Stimulated activated CD4-positive, alpha-beta T cell treated with anti-CD3 and anti-CD28 coated beads, TNF-alpha, amount 100 ng/mL, for 4 hours (primary cell): Measurements from ENCODE around the gene SECISBP2.
"Not testable (repeated sequence)": the region's sequence is repeated elsewhere in the genome, so short reads cannot be mapped to it uniquely, and the experiment has no call there.

Experiments used
- DNase-seq, 3 experiments: peaks; one replicate each; pipeline ENCODE4 v3.0.0-alpha.2; 2020; ENCODE audit warnings: low read depth in 3 of 3

SECISBP2 gene

DNA sequence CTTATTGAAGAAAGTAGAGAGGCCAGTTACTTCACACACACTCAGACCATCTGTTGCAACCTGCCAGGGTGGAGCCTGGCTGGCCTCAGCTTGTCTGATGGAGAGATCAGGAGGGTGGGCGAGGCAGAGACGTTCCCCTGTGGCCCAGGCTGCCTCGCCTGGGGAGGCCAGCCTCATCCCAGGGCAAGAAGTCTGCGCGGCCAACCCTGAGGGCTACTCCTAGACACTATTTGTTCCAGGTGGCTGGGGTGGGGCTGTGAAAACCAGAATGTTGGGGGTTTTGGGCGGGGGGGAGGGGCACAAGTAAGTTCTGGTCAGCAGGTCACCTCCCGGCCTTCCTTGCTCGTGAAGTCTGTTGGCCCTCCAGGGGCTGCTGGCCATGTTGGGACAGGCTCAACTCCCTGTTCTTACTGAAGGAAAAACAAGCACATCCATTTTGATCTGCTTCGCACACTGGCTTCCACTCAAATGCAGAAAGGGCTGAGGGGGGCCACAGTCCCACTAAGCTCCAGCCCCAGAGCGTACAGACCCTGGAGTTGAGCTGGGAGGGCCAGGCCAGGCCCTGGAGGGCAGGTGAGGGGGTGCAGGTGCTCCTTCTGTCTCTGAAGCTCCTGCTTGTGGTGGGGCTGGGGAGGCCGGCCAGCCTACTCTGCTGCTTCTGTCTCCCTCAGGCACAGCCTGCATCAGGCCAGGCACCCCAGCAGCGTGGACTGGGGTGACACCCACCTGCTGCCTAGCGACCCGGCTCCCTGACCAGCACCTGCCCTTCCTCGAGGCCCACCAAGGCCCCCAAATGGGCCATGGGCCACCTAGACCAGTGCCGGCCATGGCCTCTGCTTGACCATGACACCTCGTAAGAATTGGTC, 46.6 kb downstream of the SECISBP2 start:
- no peak for DNase-seq

DNA sequence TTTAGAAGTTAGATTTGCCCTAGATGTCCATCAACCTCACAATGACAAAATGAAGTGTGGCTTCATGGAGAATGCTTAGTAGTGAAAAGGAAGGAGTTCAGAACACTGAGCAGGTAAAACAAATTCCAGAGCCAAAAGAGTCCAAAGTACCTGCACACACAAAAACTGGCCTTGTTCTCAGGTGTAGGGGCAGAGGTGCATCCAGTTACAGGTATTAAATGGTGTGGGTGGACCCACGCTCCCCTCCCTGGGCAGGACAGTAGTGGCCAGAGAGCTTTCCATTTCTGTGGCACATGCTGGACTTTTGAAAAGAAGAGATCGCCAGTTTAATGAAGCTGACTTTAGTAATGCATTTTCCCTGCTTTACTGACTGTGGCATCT, 47.2 kb downstream of the SECISBP2 start:
- DNase-seq: no peak

DNA sequence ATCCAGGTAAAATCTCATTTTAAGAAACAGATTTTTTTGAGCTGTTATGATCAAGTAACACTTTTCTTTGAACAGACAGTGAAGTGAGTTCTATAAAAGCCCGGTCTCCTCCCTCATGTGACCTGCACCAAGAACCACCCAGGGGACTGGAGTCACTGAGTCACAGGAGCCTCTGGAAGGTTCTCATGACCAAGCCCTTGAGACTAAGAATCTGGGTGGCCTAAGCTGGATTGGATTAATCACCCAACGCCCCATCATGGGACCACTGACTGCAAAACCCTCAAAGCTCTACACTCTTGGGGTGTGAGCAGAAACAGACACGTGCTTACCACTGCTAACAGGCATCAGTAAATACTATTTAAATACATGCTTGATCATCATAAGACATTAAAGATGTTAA, 48.4 kb downstream of the SECISBP2 start:
- no peak for DNase-seq

DNA sequence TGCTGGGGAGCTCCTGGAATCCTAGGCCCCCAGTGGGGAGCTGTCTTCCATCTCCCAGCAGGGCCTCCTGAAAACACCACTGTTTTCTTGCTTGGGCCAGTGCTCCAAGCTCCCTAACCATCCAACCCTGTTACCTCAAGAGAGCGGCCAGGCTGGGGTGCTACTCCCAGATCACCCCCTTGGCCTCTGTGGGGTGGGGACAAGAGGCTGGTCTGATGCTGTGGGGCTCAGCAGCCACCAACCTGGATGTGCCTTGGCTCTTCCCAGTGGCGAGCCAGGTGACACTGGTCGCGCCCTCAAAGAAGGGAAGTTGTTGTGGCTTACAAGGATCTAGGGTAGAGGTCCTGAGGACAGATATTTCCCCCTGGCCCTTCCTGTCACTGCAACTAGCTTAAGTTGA, 49.0 kb downstream of the SECISBP2 start:
- no peak for DNase-seq

DNA sequence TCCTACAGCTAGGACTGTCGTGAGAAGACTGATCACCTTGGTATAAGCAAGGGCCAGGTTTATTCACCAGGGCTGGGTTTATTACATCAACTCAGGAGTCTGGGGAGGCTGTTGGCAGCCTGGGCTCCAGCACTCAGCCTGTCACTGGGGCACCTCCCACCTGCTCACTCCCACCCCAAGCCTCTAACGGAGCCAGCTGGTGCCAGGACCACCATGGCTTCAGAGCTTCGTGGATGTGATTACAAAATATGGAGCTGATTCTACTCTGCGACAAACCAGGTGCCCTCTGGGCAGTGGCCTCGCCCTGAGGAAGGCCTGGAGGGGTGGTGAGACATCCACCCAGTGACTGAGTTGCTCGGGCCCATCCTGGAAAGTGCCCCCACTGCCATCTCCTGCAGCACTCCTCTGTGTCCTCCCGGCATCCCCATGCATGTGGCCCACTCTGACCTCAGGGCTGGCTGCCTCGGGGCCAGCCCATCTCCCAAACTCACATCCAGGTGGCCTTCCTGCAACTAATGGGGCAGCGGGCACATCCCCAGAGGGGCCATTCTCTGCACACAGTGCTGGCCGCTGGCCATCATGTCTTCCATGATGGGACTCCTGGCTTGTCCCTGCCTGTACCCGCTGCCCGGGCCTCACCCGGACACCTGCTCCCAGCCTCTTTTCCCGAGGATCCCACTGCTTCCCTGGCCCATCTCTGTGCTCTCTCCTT, 49.6 kb downstream of the SECISBP2 start:
- no peak for DNase-seq

DNA sequence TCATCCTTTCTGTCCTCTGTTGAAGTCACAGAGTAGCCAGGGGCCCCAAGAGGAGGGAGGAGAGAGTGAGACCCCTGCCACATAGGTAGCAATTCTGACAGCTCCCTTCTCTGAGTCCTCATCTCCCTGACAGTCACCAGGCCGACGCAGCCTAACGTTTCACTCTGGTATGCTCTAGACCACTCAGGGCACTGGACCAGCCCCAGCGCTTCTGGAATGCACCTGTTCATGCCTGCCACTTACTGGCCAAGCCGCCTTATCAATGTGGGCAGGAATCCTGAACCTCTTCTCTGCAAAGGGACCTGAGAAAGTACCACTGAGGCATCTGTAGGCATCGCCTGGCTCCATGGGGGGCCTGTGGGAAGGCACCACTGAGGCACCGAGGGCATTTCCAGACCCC, 50.2 kb downstream of the SECISBP2 start:
- no peak for DNase-seq

DNA sequence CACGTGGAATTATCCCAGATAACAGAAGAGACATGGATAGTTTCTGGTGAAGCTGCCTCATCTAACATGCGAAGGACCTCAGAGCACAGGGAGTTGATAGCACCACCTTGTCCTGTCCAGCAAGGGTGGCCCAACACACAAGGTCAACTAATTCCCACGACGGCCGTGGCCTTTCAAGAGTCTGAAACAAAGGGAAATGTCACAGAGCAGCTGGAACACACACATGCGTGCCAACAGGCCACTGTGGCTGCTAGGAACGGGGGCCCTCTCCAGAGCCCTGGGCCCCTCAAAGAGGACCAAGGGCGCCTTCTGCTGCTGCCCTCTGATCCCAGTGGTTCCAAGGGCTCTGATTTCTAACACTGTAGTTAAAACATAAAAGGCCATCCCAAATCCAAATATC, 50.7 kb downstream of the SECISBP2 start:
- no peak for DNase-seq

DNA sequence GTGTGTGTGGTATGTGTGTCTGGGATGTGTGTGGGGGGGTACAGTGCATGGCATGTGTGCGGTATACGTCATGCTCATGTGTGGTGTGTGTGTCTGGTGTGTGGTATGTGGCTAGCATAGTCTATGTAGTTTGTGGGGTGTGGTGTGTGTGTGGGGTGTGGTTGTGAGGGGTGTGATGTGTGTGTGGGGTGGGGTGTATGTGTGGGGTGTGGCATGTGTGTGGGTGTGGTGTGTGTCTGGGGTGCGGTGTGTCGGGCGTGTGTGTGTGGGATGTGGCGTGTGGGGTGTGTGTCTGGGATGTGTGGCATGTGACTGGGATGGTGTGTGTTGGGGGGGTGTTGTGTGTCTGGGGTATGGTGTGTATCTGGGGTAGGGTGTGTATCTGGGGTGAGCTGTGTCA, 52.3 kb downstream of the SECISBP2 start:
- DNase-seq: no peak

DNA sequence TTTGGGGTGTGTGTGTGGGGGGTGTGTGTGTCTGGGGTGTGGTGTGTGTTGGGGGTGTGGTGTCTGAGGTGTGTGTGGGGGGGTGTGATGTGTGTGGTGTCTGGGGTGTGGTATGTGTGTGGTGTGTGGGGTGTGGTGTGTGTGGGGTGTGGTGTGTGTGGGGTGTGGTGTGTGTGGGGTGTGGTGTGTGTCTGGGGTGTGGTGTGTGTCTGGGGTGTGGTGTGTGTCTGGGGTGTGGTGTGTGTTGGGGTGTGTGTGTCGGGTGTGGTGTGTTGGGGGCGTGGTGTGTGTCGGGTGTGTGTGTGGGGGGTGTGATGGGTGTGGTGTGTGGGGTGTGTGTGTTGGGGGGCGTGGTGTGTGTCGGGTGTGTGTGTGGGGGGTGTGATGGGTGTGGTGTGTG, 53.5 kb downstream of the SECISBP2 start:
- DNase-seq: not testable (repeated sequence)

DNA sequence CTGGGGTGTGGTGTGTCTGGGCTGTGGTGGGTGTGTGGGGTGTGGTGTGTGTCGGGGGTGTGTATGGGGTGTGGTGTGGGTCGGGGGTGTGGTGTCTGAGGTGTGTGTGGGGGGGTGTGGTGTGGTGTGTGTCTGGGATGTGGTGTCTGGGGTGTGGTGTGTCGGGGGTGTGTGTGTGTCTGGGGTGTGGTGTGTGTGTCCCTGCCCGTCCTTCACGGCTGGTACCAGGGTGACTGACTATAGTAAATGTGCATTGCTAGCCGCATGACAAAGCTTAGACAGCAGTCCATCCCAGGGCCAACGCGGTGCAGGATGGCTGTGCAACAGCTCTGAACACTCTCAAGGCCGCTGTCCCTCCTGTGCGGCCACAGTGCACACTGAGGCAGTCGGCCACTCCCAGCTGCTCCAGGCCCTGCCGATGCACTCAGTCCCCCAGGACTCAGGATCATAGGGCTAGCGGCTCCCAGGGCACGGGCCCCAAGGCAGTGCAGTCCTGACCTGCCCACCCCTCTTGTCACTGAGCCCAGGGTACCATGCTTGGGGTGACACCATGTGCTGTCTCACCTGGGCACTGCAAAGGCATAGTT, 54.0 kb downstream of the SECISBP2 start:
- DNase-seq: no peak

DNA sequence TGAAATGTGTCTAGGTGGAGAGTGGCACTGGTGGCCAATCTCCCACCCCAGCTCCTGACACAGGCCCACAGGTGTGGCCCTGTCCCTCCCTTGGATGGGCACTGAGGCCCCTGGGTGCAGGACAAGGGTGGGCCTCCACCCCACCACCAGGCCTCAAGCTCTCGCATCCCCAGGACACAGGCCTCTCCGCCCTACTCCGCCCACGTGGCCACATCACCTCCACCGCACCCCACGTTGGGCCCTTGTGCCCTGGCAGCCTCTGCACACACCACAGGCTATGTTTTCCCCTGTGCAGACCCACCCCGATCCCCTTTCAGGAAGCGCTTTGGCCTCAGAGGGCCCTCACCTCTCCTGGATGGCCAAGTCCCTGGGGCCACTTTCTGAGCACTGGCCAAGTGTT, 54.7 kb downstream of the SECISBP2 start:
- no peak for DNase-seq

DNA sequence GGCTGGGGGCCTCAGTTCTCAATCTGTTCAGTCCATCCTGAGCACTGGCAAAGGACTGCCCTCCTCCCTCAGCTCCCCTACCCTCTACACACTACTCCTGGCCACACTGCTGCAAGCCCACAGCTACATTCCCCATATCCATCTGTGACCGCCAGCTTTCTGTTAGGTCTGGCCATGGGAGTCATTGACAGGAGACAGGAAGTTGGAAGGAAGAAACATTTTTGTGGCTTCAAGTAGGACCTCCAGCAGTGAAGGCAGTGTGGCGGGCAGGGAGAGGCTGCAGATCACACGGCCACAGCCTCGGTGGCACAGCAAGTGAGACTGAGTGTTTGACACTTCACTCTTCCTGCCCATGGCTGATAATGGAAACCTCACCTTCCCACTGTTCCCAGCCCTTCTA, 55.9 kb downstream of the SECISBP2 start:
- no peak for DNase-seq

DNA sequence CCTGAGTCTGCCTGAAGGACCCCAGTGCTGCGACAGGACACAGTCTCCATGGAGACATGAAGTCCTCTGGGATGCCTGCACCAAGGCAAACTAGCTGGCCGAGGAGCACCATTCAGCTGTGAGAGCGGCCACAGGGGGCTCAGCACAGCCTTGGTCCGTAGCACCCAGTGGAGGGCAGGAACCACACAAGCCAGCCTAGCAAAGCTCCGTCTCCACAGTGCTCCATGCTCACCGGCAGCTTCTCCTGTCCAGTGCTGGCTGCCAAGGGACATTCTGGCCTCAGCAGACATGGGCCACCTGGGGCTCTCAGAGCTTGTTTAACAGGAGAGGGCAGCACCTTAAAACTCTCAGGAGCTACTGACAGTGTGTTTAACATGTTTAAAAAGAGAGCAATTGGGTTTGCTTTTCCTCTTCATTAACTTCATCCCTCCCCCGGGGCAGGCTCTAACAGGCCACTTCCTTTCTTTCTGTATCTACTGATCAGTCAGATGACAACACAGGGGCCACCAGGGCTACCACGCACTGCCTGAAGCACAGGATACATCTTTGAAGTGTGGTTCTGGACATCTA, 57.0 kb downstream of the SECISBP2 start:
- no peak for DNase-seq

DNA sequence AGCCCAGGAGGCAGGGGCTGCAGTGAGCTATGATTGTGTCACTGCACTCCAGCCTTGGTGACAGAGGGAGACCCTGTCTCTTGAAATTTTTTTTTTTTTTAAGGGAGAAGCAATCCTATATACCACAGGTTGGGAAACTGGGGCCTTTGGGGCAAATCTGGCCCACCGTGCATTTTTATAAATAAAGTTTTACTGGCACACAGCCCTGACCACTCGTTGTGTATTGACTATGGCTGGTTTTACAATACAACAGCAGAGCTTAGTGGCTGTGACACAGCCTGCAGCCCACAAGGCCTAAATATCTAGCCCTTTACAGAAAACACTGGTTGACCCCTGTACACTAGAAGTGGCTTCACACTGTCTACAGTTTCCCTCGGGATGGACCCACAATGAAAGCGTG, 58.0 kb downstream of the SECISBP2 start:
- DNase-seq: no peak

DNA sequence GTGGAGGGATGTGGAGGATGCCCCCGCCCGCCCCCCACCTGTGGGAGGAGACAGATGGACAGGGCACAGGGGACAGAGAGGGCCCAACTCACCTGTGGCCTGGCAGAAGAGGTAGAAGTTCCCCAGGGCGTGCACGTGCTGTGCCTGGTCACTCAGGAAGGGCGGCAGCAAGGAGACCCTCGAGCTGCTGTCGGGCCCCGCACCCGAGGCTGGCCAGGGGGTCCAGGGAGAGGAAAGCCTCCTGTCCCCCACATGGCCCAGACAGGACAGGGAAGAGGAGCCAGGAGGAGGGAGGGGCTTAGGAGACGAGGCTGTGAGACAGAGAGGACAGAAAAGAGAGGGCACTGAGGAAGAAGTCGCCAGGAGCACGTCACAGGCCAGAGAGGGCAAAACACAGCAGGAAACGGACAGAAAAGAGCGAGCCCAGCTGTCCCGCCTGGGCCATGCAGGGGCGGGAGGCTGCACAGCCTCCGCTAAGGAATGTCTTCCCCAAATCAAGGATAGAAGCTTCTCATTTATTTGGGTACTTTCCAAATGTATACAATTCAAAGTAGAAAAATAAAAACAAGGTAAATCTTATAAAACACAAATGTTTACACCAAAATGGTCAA, 58.5 kb downstream of the SECISBP2 start:
- no peak for DNase-seq

DNA sequence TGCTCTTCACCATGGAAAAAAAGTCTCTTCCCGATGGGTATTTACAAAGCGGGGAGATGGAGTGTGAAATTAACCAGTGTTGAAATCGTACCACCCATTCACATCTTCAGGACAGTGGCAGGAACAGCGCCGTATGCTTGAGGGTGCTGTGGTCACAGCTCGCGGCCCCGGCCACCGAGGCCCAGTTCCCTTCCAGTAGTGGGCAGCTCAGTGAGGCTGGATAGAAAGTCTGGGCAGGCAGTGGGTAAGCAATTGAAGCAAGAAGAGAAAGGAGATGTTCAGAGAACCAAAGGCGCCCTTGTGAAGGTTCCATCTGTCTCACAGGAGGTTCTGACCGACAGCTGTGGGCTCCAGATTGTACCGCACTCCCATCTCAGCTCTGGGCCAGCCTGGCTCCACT, 59.1 kb downstream of the SECISBP2 start:
- no peak for DNase-seq

DNA sequence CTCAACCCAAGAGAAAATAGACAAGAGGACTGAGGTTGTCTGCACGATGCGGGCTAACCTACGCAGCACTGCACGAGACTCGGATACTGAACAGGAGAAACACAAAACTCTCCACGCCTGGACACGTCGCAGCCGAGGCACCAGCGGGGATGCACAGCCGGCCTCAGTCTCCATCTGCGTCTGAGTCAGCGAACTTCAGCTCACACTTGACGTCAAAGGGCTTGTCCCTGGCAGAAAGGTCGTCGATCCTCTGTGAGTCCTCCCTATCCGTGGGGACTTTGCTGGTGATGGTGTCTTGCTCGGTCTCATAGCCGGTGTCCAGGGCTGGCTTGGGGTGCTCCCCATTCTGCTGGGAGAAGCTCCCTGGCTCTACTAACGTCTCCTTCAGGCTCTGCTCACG, 60.2 kb downstream of the SECISBP2 start:
- no peak for DNase-seq

DNA sequence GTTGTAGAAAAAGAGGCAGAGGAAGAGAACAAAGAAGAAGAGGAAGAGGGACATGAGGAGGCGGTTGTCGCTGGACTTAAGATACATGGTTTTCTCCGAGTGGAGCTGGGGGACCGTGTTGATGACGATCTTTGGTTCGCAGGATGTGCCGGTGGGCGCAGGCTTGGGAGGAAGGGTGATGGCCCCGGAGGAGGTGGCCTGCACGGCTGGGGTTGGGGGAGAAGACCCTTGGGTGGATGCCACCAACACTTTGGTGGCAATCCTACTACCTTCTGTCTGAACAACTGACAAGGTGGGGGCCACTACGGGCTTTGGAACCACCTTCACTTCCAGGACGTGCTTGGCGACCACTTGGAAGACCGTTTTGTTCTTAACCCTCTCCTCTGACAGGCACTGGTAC, 60.7 kb downstream of the SECISBP2 start:
- no peak for DNase-seq

DNA sequence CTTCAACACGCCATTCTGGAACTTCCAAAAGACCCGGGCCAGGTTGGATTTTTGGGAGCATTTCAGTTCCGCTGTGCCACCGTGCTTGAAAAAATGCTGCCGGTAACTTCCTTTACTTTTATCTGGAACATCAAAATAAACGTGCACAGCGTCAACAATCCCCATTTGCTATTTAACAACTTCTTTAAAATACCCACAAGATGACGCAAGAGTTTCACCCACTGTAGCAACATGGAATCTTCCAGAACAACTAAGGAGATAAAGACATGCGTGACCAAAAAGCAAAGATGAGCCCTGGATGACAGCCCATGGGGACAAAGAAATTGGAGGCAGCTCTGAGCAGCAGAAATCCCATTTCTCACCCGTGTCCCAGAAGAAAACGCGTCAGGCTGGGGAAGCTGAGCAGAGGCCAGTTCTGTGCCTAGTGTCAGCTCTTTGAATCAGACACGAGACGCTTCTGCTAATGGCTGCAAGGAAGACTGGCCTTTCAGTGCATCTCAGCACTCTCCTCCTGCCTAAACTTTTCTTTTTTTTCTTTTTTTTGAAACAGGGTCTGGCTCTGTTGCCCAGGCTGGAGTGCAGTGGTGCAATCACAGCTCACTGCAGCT, 61.3 kb downstream of the SECISBP2 start:
- DNase-seq: no peak

DNA sequence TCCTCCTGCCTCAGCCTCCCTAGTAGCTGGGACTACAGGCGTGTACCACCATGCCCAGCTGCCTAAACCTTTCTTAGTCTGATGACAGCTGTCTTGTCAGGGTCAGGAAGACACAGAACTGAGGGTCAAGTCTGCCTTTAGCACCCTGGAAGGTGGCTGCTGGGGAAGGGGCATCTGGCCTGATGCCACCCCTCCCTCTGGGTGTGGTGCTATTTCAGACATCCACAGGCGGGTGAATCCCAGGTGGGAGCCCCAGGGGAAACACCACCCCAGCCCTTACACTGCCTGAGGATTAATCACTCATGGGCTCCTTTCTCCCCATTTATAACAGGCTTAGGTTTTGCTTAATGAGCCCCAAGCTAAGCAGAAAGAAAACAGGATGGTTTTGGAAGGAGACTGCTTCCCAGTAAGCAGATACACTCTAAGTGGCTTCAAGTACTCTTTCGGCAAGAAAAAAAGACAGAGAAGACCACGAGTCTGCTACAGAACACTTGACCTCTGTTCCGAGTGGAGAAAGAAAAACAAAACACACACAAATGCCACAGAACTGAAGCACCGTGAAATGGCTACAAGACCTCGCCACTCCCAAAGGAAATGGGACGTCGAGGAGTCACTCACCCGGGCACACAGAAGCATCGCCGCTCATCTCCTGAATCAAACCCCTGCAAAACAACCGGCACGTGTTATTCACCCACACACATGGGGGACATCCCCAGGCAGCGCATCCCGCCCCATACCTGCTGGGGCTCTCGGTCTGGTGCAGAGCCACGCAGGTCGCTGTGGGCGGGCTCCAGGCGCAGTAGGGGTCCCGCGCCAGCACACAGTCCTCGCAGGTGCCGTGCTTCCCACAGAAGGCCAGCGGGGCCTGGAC, 62.4 kb downstream of the SECISBP2 start:
- DNase-seq: no peak

DNA sequence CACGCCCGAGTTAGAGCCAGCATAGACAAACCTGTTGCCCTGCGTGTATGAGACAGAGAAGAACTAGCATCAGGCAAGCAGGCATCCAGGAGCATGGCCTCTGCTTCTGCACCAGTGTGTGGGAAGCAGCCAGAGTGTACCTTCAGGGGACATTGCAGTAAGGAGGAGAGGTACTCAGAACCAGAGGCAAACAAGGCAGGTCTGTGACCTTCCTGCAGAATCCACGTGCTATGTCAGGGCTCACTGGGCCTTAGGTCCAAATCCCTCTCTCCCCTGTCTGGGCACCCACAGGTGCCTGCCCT, 63.0 kb downstream of the SECISBP2 start:
- DNase-seq: no peak
